Right lobe of liver (tissue), 4 donors: ENCODE measurements around the gene HOMER3.
"Not testable (repeated sequence)": the region's sequence is repeated elsewhere in the genome, so short reads cannot be mapped to it uniquely, and the experiment has no call there.

Experiments used
- POLR2A ChIP-seq: fragments of 450-650 bp; IDR thresholded peaks from one replicate; pipeline ENCODE4 v1.6.1; 2017; ENCODE audit warnings: antibody characterized with exemption, mild to moderate bottlenecking
- TF ChIP-seq, protein P1 (sequence below), 4 donors: fragments of 200-600 bp in 3 of 4; fragments of 450-650 bp in 1 of 4; IDR thresholded peaks; one replicate each; pipeline versions ENCODE4 v1.5.1 to v1.8.0; 2016 to 2022; ENCODE audit warnings: antibody characterized with exemption in 4 of 4, mild to moderate bottlenecking in 2 of 4
- donor health status: DM: no; HTN: no; CAD: no.
- donor health status: DM: no; HTN: no; CAD: no.
- donor health status: DM: no; HTN: yes; CAD: no.

DNA sequence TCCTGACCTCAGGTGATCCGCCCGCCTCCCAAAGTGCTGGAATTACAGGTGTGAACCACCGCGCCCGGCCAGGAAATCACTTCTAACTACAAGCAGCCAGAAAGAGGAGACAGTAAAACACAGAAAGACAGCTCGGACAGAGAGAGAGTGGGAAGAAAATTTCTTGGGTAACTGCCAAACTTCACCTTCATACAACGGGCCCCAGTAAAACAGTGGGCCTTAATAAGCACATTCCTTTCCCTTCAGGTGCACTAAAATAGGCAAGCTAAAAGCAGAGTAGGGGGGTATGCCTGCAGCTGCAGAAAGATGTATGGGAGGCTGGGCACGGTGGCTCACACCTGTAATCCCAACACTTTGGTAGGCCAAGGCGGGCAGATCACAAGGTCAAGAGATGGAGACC, 23.4 kb downstream of the HOMER3 start:
- TF ChIP-seq, protein P1, sequence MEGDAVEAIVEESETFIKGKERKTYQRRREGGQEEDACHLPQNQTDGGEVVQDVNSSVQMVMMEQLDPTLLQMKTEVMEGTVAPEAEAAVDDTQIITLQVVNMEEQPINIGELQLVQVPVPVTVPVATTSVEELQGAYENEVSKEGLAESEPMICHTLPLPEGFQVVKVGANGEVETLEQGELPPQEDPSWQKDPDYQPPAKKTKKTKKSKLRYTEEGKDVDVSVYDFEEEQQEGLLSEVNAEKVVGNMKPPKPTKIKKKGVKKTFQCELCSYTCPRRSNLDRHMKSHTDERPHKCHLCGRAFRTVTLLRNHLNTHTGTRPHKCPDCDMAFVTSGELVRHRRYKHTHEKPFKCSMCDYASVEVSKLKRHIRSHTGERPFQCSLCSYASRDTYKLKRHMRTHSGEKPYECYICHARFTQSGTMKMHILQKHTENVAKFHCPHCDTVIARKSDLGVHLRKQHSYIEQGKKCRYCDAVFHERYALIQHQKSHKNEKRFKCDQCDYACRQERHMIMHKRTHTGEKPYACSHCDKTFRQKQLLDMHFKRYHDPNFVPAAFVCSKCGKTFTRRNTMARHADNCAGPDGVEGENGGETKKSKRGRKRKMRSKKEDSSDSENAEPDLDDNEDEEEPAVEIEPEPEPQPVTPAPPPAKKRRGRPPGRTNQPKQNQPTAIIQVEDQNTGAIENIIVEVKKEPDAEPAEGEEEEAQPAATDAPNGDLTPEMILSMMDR (IDR thresholded peaks at IDR 0.05) = not testable (repeated sequence)
- not testable (repeated sequence) for TF ChIP-seq POLR2A
